Gastrocnemius medialis (tissue), 4 donors: ENCODE data around the gene SPIRE2. TPM values are rescaled to one million over a fixed set of nuclear protein-coding genes. Genes with fewer than 3 reads are reported as not detected.
"Not testable (repeated sequence)": the region's sequence is repeated elsewhere in the genome, so short reads cannot be mapped to it uniquely, and the experiment has no call there.

Source experiments
- ATAC-seq, 2 donors: fragments of 150-250 bp; one replicate each; pipeline ENCODE4 v1.9.1; 2016
- DNase-seq, 2 donors: peaks; one replicate each; pipeline ENCODE4 v3.0.0-alpha.2; 2019
- H3K27ac ChIP-seq, 4 donors: fragments of 200-600 bp; sonication (generic); 1 replicate in 1 of 4; 2 replicates in 3 of 4; pipeline ENCODE4 v1.5.1; 2016 to 2018; ENCODE audit warnings: mild to moderate bottlenecking in 2 of 4, moderate library complexity in 1 of 4
- H3K27me3 ChIP-seq, 3 donors: fragments of 200-600 bp; sonication (generic) in 2 of 3; 1 replicate in 1 of 3; 2 replicates in 2 of 3; pipeline versions ENCODE4 v1.5.1 to v1.6.0; 2016 to 2019; ENCODE audit warnings: mild to moderate bottlenecking in 1 of 3, moderate library complexity in 1 of 3
- H3K36me3 ChIP-seq, 2 donors: fragments of 200-600 bp; sonication (generic) in 1 of 2; one replicate each; pipeline ENCODE4 v1.5.1; 2017 to 2018
- H3K4me1 ChIP-seq, 2 donors: fragments of 200-600 bp; sonication (generic) in 1 of 2; one replicate each; pipeline ENCODE4 v1.5.1; 2016 to 2017; ENCODE audit warnings: mild to moderate bottlenecking in 2 of 2
- H3K4me3 ChIP-seq, 4 donors: fragments of 200-600 bp; sonication (generic) in 3 of 4; 1 replicate in 1 of 4; 2 replicates in 3 of 4; pipeline ENCODE4 v1.5.1; 2016 to 2019; ENCODE audit warnings: mild to moderate bottlenecking in 2 of 4
- H3K9me3 ChIP-seq, 3 donors: fragments of 200-600 bp; sonication (generic) in 2 of 3; 1 replicate in 1 of 3; 2 replicates in 2 of 3; pipeline ENCODE4 v1.5.1; 2016 to 2019
- CTCF ChIP-seq, 5 experiments: fragments of 450-650 bp in 3 of 5; fragments of 200-600 bp in 2 of 5; sonication (generic) in 2 of 5; IDR thresholded peaks in 4 of 5; conservative IDR thresholded peaks in 1 of 5; 1 replicate in 4 of 5; 2 replicates in 1 of 5; pipeline ENCODE4 v1.5.1; 2016 to 2019; ENCODE audit warnings: antibody characterized with exemption in 5 of 5, mild to moderate bottlenecking in 3 of 5, moderate library complexity in 3 of 5
- POLR2A ChIP-seq, 2 donors: fragments of 450-650 bp; IDR thresholded peaks; one replicate each; pipeline ENCODE4 v1.6.1; 2017; ENCODE audit warnings: antibody characterized with exemption in 2 of 2, mild to moderate bottlenecking in 2 of 2, moderate library complexity in 2 of 2
- in situ Hi-C, 4 donors: fragments of 200-750 bp; cut with MboI; loops; one replicate each; pipeline versions ENCODE4 v1.15.0 to v1.8.0; 2017; ENCODE audit warnings: low sequenced_read_pairs in 4 of 4
- intact Hi-C: fragments of 100-400 bp; cut with DNase I; formaldehyde crosslinking; loops from one replicate; pipeline ENCODE4 v1.15.1; 2023; ENCODE audit warnings: low total_unique reads
- total RNA-seq, 4 donors: library from RNA; depleted of rRNA; stranded (reverse); fragments of >200 nt; gene quantifications; one replicate each; pipeline versions ENCODE4 v1.1.0 to v1.2.3, GENCODE V29; 2016

The SPIRE2 gene
- total RNA-seq, 4 donors from 2014 or later, result 0.49 to 1.6 TPM; not detected in 2

- in situ Hi-C loops (loop anchor here in 2 of 4 donors (10.0 kb wide), 1 partner anchor 91 kb away; the partner anchor contains the start of gene SPATA2L (in 2 of the 2)), intact Hi-C loops (no loop called here)
- ATAC-seq, result no peak
- H3K9me3 ChIP-seq, result no peaks in the 10 kb centered on the region
- no peak for TF ChIP-seq CTCF (IDR thresholded peaks at IDR 0.05 in 4 of 5, conservative IDR thresholded peaks at IDR 0.05 in 1 of 5)
- TF ChIP-seq POLR2A (IDR thresholded peaks at IDR 0.05), result no peak
- no peaks in the 10 kb centered on the region for H3K36me3 ChIP-seq
- H3K27ac ChIP-seq, result no peak overlapping the region
- no peaks in the 10 kb centered on the region for H3K4me1 ChIP-seq
- H3K27me3 ChIP-seq, result no peaks in the 10 kb centered on the region
- no peak overlapping the region for H3K4me3 ChIP-seq
- DNase-seq, result no peak
Measured at GRCh38 chr16:89796104-89796503, 32.2 kb upstream of the SPIRE2 start.

GRCh38 chr16:89798126-89798525 lies 30.1 kb upstream of the SPIRE2 start:
- Histone ChIP-seq H3K36me3 (no peaks in the 10 kb centered on the region), H3K9me3 (no peaks in the 10 kb centered on the region), H3K4me1 (no peaks in the 10 kb centered on the region), H3K27ac (no peak overlapping the region), H3K4me3 (no peak overlapping the region), H3K27me3 (no peaks in the 10 kb centered on the region)
- TF ChIP-seq CTCF (IDR thresholded peaks at IDR 0.05 in 4 of 5, conservative IDR thresholded peaks at IDR 0.05 in 1 of 5), result no peak
- TF ChIP-seq POLR2A (IDR thresholded peaks at IDR 0.05), result no peak
- DNase-seq (no peak), ATAC-seq (no peak)
- in situ Hi-C loops (loop anchor here in 2 of 4 donors (10.0 kb wide), 1 partner anchor 93 kb away; the partner anchor contains the start of gene SPATA2L (in 2 of the 2)), intact Hi-C loops (no loop called here)

GRCh38 chr16:89798832-89799370 lies 29.4 kb upstream of the SPIRE2 start:
- DNase-seq, result no peak

GRCh38 chr16:89801800-89802199 lies 26.5 kb upstream of the SPIRE2 start:
- intact Hi-C loops, result no loop called here
- Histone ChIP-seq H3K9me3 (no peaks in the 10 kb centered on the region), H3K4me1 (no peaks in the 10 kb centered on the region), H3K36me3 (no peaks in the 10 kb centered on the region), H3K4me3 (no peak overlapping the region), H3K27ac (no peak overlapping the region), H3K27me3 (no peaks in the 10 kb centered on the region)
- TF ChIP-seq POLR2A (IDR thresholded peaks at IDR 0.05), result no peak
- in situ Hi-C loops, result no loop called here
- ATAC-seq, result no peak
- DNase-seq, result no peak

More at GRCh38 chr16:89798832-89799370, 29.4 kb upstream of the SPIRE2 start:
- TF ChIP-seq POLR2A (IDR thresholded peaks at IDR 0.05) (no peak), CTCF (IDR thresholded peaks at IDR 0.05 in 4 of 5, conservative IDR thresholded peaks at IDR 0.05 in 1 of 5) (no peak)
- no peak for ATAC-seq
- H3K27ac ChIP-seq, result no peak overlapping the region
- intact Hi-C loops, result no loop called here
- no peaks in the 10 kb centered on the region for H3K36me3 ChIP-seq
- H3K4me3 ChIP-seq, result no peak overlapping the region
- H3K9me3 ChIP-seq, result no peaks in the 10 kb centered on the region
- in situ Hi-C loops, result loop anchor here in 2 of 4 donors (10.0 kb wide), 1 partner anchor 94 kb away; the partner anchor contains the start of gene SPATA2L (in 2 of the 2)
- no peaks in the 10 kb centered on the region for H3K27me3 ChIP-seq
- H3K4me1 ChIP-seq, result no peaks in the 10 kb centered on the region

GRCh38 chr16:89805136-89805905 lies 23.0 kb upstream of the SPIRE2 start:
- no peaks in the 10 kb centered on the region for H3K4me1 ChIP-seq
- in situ Hi-C loops (no loop called here), intact Hi-C loops (no loop called here)
- H3K36me3 ChIP-seq, result no peaks in the 10 kb centered on the region
- no peak overlapping the region for H3K27ac ChIP-seq
- no peak overlapping the region for H3K4me3 ChIP-seq
- no peak for TF ChIP-seq POLR2A (IDR thresholded peaks at IDR 0.05)
- H3K9me3 ChIP-seq, result no peaks in the 10 kb centered on the region
- ATAC-seq, result no peak
- DNase-seq, result no peak
- no peaks in the 10 kb centered on the region for H3K27me3 ChIP-seq

- ATAC-seq, intact Hi-C loops, DNase-seq: not testable (repeated sequence)
Measured at GRCh38 chr16:89806589-89807193, 21.6 kb upstream of the SPIRE2 start.

More at GRCh38 chr16:89806589-89807193, 21.6 kb upstream of the SPIRE2 start:
- H3K27ac ChIP-seq, H3K4me1 ChIP-seq, H3K9me3 ChIP-seq, H3K27me3 ChIP-seq, in situ Hi-C loops, H3K4me3 ChIP-seq, H3K36me3 ChIP-seq: not testable (repeated sequence)
